ENCODE data around the gene FAM187B. TPM values are rescaled to one million over a fixed set of nuclear protein-coding genes. Genes with fewer than 3 reads are reported as not detected.

Gene FAM187B
- total and polyA plus RNA-seq, 2 donors from 2014 or later, result not detected

DNA sequence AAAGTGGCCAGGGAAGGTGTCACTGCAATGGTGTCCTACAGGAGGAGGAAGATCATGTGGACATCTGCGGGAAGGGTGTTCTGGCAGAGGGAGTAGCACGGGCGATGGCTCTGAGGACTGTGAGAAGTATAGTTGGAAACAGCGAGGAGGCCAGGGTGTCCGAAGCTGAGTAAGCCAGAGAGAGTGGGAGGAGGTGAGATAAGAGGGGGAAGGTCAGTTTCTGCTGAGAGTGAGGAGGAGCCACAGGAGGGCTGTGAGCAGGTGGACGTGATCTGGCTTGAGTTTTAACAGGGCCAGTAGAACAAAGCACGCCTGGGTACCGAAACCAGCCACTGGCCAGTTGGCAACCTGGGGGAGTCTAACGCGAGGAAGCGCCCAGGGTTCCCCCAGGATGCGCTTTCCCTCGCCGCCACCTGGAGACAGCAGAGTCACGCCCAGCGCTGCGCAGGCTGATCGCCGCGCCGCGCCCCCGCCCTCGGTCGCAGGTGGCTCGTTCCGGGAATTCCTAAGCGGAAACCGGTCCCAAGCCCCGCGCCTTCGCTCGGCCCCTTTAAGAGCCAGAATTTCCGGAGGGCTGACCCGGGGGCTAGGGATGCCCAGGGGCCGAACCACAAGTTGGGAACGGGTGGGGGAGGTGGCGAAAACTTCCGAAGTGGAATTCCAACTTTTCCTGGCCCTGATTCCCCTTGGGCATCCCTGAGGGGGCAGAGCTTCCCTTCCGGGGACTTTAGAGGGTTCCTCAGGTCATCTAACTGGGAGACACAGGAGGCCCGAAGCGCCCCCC, 19.2 kb upstream of the FAM187B start:
- DNase-seq (peak; percentile 95 to 98 (median 96)), FAIRE-seq (no peak)
- TF ChIP-seq, protein P1, sequence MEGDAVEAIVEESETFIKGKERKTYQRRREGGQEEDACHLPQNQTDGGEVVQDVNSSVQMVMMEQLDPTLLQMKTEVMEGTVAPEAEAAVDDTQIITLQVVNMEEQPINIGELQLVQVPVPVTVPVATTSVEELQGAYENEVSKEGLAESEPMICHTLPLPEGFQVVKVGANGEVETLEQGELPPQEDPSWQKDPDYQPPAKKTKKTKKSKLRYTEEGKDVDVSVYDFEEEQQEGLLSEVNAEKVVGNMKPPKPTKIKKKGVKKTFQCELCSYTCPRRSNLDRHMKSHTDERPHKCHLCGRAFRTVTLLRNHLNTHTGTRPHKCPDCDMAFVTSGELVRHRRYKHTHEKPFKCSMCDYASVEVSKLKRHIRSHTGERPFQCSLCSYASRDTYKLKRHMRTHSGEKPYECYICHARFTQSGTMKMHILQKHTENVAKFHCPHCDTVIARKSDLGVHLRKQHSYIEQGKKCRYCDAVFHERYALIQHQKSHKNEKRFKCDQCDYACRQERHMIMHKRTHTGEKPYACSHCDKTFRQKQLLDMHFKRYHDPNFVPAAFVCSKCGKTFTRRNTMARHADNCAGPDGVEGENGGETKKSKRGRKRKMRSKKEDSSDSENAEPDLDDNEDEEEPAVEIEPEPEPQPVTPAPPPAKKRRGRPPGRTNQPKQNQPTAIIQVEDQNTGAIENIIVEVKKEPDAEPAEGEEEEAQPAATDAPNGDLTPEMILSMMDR (IDR thresholded peaks at IDR 0.05; ENCODE audit: borderline replicate concordance, extremely low read depth, insufficient read depth), result peak; percentile 50
- H3K27ac ChIP-seq (ENCODE audit: low read depth in 2 of 2, low read length in 2 of 2), result peak overlapping the region; percentile 96 to 99
- intact Hi-C loops (cut with DNase I), result no loop called here
- peak overlapping the region; percentile 79 to 91 (median 84) for H3K4me3 ChIP-seq (ENCODE audit: low read length in 3 of 3)
- H3K9me3 ChIP-seq (ENCODE audit: control insufficient read depth in 2 of 3, insufficient read depth in 1 of 3, low read length in 3 of 3), result no peaks in the 10 kb centered on the region
- H3K9ac ChIP-seq (ENCODE audit: low read length in 3 of 3), result peak overlapping the region; percentile 47 to 81 (median 74)
- H3K36me3 ChIP-seq (ENCODE audit: control insufficient read depth in 2 of 3, insufficient read depth in 3 of 3, low read length in 3 of 3), result no peaks in the 10 kb centered on the region
- H3K27me3 ChIP-seq (ENCODE audit: control insufficient read depth, insufficient read depth, low read length), result no peaks in the 10 kb centered on the region
- H3K4me1 ChIP-seq (ENCODE audit: control insufficient read depth in 2 of 3, insufficient read depth in 2 of 3, low read depth in 1 of 3, low read length in 3 of 3), result peaks cover 0 to 4% (median 0%) of the 10 kb centered on the region in 3 donors

DNA sequence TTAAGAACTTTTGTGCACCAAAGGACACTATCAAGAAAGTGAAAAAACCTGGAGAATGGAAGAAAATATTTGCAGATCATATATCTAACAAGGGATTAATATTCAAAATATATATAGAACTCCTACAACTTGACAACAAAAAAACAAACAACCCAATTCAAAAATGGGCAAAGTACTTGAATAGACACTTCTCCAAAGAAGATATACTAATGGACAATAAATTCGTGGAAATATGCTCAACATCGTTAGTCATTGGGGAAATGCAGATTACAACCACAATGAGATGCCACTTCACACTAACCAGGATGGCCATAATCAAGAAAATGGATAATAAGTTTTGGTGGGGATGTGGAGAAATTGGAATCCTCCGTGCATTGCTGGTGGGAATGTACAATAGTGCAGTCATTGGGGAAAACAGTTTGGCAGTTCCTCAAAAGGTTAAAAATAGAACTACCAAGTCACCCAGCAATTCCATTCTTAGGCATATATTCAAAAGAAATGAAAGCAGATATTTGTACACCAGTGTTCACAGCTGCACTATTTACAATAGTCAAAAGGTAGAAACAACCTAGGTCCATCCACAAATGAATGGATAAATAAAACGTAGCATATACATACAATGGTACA, 18.0 kb upstream of the FAM187B start:
- no peaks in the 10 kb centered on the region for H3K9me3 ChIP-seq (ENCODE audit: control insufficient read depth in 2 of 3, insufficient read depth in 1 of 3, low read length in 3 of 3)
- no peak overlapping the region for H3K4me3 ChIP-seq (ENCODE audit: low read length in 3 of 3)
- no peaks in the 10 kb centered on the region for H3K36me3 ChIP-seq (ENCODE audit: control insufficient read depth in 2 of 3, insufficient read depth in 3 of 3, low read length in 3 of 3)
- no peak overlapping the region for H3K27ac ChIP-seq (ENCODE audit: low read depth in 2 of 2, low read length in 2 of 2)
- intact Hi-C loops (cut with DNase I), result no loop called here
- H3K27me3 ChIP-seq (ENCODE audit: control insufficient read depth, insufficient read depth, low read length), result no peaks in the 10 kb centered on the region
- H3K9ac ChIP-seq (ENCODE audit: low read length in 3 of 3), result no peak overlapping the region
- DNase-seq (no peak), FAIRE-seq (no peak)
- H3K4me1 ChIP-seq (ENCODE audit: control insufficient read depth in 2 of 3, insufficient read depth in 2 of 3, low read depth in 1 of 3, low read length in 3 of 3), result peaks cover 0 to 4% (median 0%) of the 10 kb centered on the region in 3 donors
- TF ChIP-seq, protein P1 (IDR thresholded peaks at IDR 0.05; ENCODE audit: borderline replicate concordance, extremely low read depth, insufficient read depth), result no peak

- H3K9me3 ChIP-seq (ENCODE audit: control insufficient read depth in 2 of 3, insufficient read depth in 1 of 3, low read length in 3 of 3), result no peaks in the 10 kb centered on the region
- no peaks in the 10 kb centered on the region for H3K27me3 ChIP-seq (ENCODE audit: control insufficient read depth, insufficient read depth, low read length)
- no peaks in the 10 kb centered on the region for H3K4me1 ChIP-seq (ENCODE audit: control insufficient read depth in 2 of 3, insufficient read depth in 2 of 3, low read depth in 1 of 3, low read length in 3 of 3)
- intact Hi-C loops (cut with DNase I), result no loop called here
- TF ChIP-seq, protein P1 (IDR thresholded peaks at IDR 0.05; ENCODE audit: borderline replicate concordance, extremely low read depth, insufficient read depth), result no peak
- H3K27ac ChIP-seq (ENCODE audit: low read depth in 2 of 2, low read length in 2 of 2), result no peak overlapping the region
- no peak for DNase-seq
- FAIRE-seq, result no peak
- no peak overlapping the region for H3K9ac ChIP-seq (ENCODE audit: low read length in 3 of 3)
- H3K36me3 ChIP-seq (ENCODE audit: control insufficient read depth in 2 of 3, insufficient read depth in 3 of 3, low read length in 3 of 3), result no peaks in the 10 kb centered on the region
- no peak overlapping the region for H3K4me3 ChIP-seq (ENCODE audit: low read length in 3 of 3)
These were observed 12.9 kb upstream of the FAM187B start for GRCh38 chr19:35241417-35241816.

Measured in kidney (tissue), 14 donors.